C4-2B (cell line): ENCODE results near the gene GNG3.

Experiments
- CTCF ChIP-seq: fragments of 450-650 bp; conservative IDR thresholded peaks from 2 replicates; pipeline ENCODE4 v1.5.1; 2017; ENCODE audit warnings: mild to moderate bottlenecking
- ZFX ChIP-seq: fragments of 450-650 bp; IDR thresholded peaks from 2 replicates; pipeline ENCODE4 v1.6.1; 2017

GRCh38 chr11:62665599-62666258, 41.7 kb upstream of the GNG3 start:
- no peak for TF ChIP-seq CTCF
- 0 out of 2 replicates have a peak, but pooled peaks have one; percentile 30 for TF ChIP-seq ZFX
